GM18517 (cell line): ENCODE measurements around the gene EDDM13.
"Not testable (repeated sequence)": the region's sequence is repeated elsewhere in the genome, so short reads cannot be mapped to it uniquely, and the experiment has no call there.

Experiments used
- ATAC-seq: cut with Tn5 transposase; IDR thresholded peaks from one replicate; pipeline ENCODE4 v1.9.1; 2021; ENCODE audit warnings: mild to moderate bottlenecking, moderate library complexity; ENCODE audit not compliant: unreplicated experiment

EDDM13 gene

GRCh38 chr19:56272161-56272798 lies at the start of gene EDDM13:
Gene EDDM13 (plus strand): TSS chr19:56272748. CDS start chr19:56272835, 87 bp downstream.
- no peak for ATAC-seq

- ATAC-seq: no peak
Observed at GRCh38 chr19:56222901-56223300, 49.6 kb upstream of the EDDM13 start.

GRCh38 chr19:56223481-56223880 lies 49.1 kb upstream of the EDDM13 start:
- no peak for ATAC-seq

- ATAC-seq: no peak
Observed at GRCh38 chr19:56245121-56245740, 27.3 kb upstream of the EDDM13 start.

GRCh38 chr19:56245764-56246163 lies 26.8 kb upstream of the EDDM13 start:
- ATAC-seq: not testable (repeated sequence)

- not testable (repeated sequence) for ATAC-seq
Observed at GRCh38 chr19:56248736-56249338, 23.7 kb upstream of the EDDM13 start.

- no peak for ATAC-seq
Observed at GRCh38 chr19:56252699-56253422, 19.7 kb upstream of the EDDM13 start.

- no peak for ATAC-seq
Observed at GRCh38 chr19:56253737-56254136, 18.8 kb upstream of the EDDM13 start.

- ATAC-seq: no peak
Observed at GRCh38 chr19:56258272-56258671, 14.3 kb upstream of the EDDM13 start.

GRCh38 chr19:56261145-56261544 lies 11.4 kb upstream of the EDDM13 start:
- ATAC-seq: no peak

- not testable (repeated sequence) for ATAC-seq
Observed at GRCh38 chr19:56261932-56262331, 10.6 kb upstream of the EDDM13 start.

GRCh38 chr19:56263319-56263718 lies 9.2 kb upstream of the EDDM13 start:
- ATAC-seq: no peak

- no peak for ATAC-seq
Observed at GRCh38 chr19:56266051-56266450, 6.5 kb upstream of the EDDM13 start.

GRCh38 chr19:56269348-56269747 lies 3.2 kb upstream of the EDDM13 start:
- ATAC-seq: no peak

GRCh38 chr19:56270676-56271075 lies 1.9 kb upstream of the EDDM13 start:
- no peak for ATAC-seq

GRCh38 chr19:56271151-56271550 lies 1.4 kb upstream of the EDDM13 start:
- ATAC-seq: no peak

GRCh38 chr19:56273563-56274117 lies 1.1 kb downstream of the EDDM13 start:
- ATAC-seq: no peak

GRCh38 chr19:56282809-56283208 lies 10.3 kb downstream of the EDDM13 start:
- no peak for ATAC-seq

- no peak for ATAC-seq
Observed at GRCh38 chr19:56284746-56285145, 12.2 kb downstream of the EDDM13 start.

GRCh38 chr19:56290104-56290503 lies 17.6 kb downstream of the EDDM13 start:
- no peak for ATAC-seq

- ATAC-seq: no peak
Observed at GRCh38 chr19:56291867-56292266, 19.3 kb downstream of the EDDM13 start.
